ENCODE measurements around the gene ZNF497. TPM values are rescaled to one million over a fixed set of nuclear protein-coding genes. Genes with fewer than 3 reads are reported as not detected.

Gene ZNF497
- total and polyA plus RNA-seq, 2 of the 13 experiments (the other 11 are each of a cell fraction or from before 2014, with no cell fraction given), result 1.5 to 1.9 TPM

- 0 out of 2 replicates have a peak, but pooled peaks have one; percentile 8 for TF ChIP-seq ZFP82 (CRISPR knock-in tag; IDR thresholded peaks at IDR 0.05; ENCODE audit: borderline replicate concordance)
- TF ChIP-seq TFDP1 (CRISPR knock-in tag; IDR thresholded peaks at IDR 0.05; ENCODE audit: borderline replicate concordance), result peak; percentile 69; the same call in 1 of the 2 replicates
- TF ChIP-seq ZNF768 (CRISPR knock-in tag; IDR thresholded peaks at IDR 0.05), result peak; percentile 25; the same call in 1 of the 2 replicates
- TF ChIP-seq DR1 (CRISPR knock-in tag; IDR thresholded peaks at IDR 0.05), result 0 out of 2 replicates have a peak, but pooled peaks have one; percentile 10
- TF ChIP-seq SCMH1 (CRISPR knock-in tag; IDR thresholded peaks at IDR 0.05; ENCODE audit: borderline replicate concordance), result no peak
- peak; percentile 10; the same call in 1 of the 2 replicates for TF ChIP-seq ZNF12 (CRISPR knock-in tag; IDR thresholded peaks at IDR 0.05)
- 0 out of 2 replicates have a peak, but pooled peaks have one; percentile 22 for TF ChIP-seq SNAI1 (CRISPR knock-in tag; IDR thresholded peaks at IDR 0.05; ENCODE audit: borderline replicate concordance)
- TF ChIP-seq ZC3H4 (CRISPR knock-in tag; IDR thresholded peaks at IDR 0.05; ENCODE audit: borderline replicate concordance), result peak; percentile 96; the same call in 1 of the 2 replicates
These were observed 665 bp downstream of the ZNF497 start (continued) for GRCh38 chr19:58361900-58362271.

- Histone ChIP-seq H3K4me3 (replicated peaks in 1 of 3; ENCODE audit: insufficient read depth in 1 of 3, low read depth in 2 of 3, low read length in 3 of 3) (no peak overlapping the region), H3K4me2 (ENCODE audit: low read depth, low read length) (no peak overlapping the region), H3K27ac (ENCODE audit: extremely low read length, insufficient read depth, low read length) (no peak overlapping the region), H3K79me2 (ENCODE audit: insufficient read depth, low read length) (no peaks in the 10 kb centered on the region), H3K9me3 (ENCODE audit: low read length) (no peaks in the 10 kb centered on the region), H3K4me1 (ENCODE audit: insufficient read depth, low read length) (peaks cover 40% of the 10 kb centered on the region), H3K27me3 (ENCODE audit: control insufficient read depth in 1 of 2, insufficient read depth in 2 of 2, low read length in 2 of 2) (no peaks in the 10 kb centered on the region), H2AFZ (ENCODE audit: low read length) (no peak overlapping the region), H4K20me1 (ENCODE audit: insufficient read depth, low read length) (no peaks in the 10 kb centered on the region), H3K36me3 (replicated peaks in 1 of 2; ENCODE audit: control insufficient read depth in 1 of 2, insufficient read depth in 2 of 2, low read length in 2 of 2) (no peaks in the 10 kb centered on the region), H3K9ac (ENCODE audit: insufficient read depth, low read depth, low read length) (no peak overlapping the region)
- 75% methylated on average over 11 of the region's 19 CpGs for WGBS (ENCODE audit: low lambda C conversion rate)
- TF ChIP-seq ATF7 (IDR thresholded peaks at IDR 0.05), result no peak
- TF ChIP-seq ATF7 (CRISPR knock-in tag; IDR thresholded peaks at IDR 0.05), result no peak
- TF ChIP-seq ZNF281 (CRISPR knock-in tag; IDR thresholded peaks at IDR 0.05; ENCODE audit: borderline replicate concordance), result peak; percentile 27; the same call in 1 of the 2 replicates
- CTCF ChIA-PET (ENCODE audit: low intra/inter-chr PET ratio, low total read pairs), result no interaction called here
- no TSS peak for BruUV-seq (replicated peaks)
- intact Hi-C loops (cut with micrococcal nuclease; ENCODE audit: unreplicated experiment), result no loop called here
- DNase-seq (ENCODE audit: low spot score) (no peak), ATAC-seq (no peak), FAIRE-seq (no peak)
- in situ Hi-C loops (cut with HindIII; ENCODE audit: extremely low pct_ligation_motif_present, low pct_unique_long_range_greater_than_20kb), result no loop called here
- POLR2A ChIA-PET, result no interaction called here
These were observed 4.9 kb downstream of the ZNF497 start for GRCh38 chr19:58357481-58358145.
